ENCODE results near the gene CBLIF. TPM values are rescaled to one million over a fixed set of nuclear protein-coding genes. Genes with fewer than 3 reads are reported as not detected.

The CBLIF gene
- total and polyA plus RNA-seq, 2 of the 8 experiments (the other 6 are each of a cell fraction or from before 2014, with no cell fraction given): not detected

DNA sequence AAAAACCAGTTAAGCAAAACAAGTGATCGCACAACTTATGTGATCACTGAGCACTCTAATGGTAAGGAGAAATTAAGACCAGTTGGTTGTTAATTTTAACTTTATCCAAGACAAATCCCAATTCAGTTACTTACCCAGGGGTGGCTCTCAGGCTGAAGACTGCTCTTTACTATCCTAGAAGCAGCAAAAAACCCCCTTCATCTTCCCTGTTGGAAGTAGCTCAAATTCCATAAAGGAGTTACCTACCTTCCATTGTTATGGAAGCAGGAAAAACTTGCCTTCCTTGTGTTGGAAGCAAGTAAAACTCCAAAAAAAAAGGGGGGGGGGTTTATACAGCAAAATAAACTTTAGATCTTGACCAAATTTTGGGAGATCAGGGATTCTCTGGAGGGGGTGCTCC, 29.5 kb downstream of the CBLIF start:
- Histone ChIP-seq H2BK15ac (ENCODE audit: low read length) (no peak overlapping the region), H3K27ac (ENCODE audit: low read depth, low read length) (peak overlapping the region; percentile 82; the same call in 1 of the 2 replicates), H3K4ac (replicated peaks; ENCODE audit: insufficient read length, low read depth, low read length) (no peak overlapping the region), H2BK5ac (ENCODE audit: low read depth, low read length) (peak overlapping the region; percentile 64; the same call in 1 of the 2 replicates), H4K5ac (ENCODE audit: insufficient read length, low read depth, low read length) (no peak overlapping the region), H2AFZ (ENCODE audit: low read length) (no peak overlapping the region), H3K23me2 (ENCODE audit: low read depth, low read length) (no peaks in the 10 kb centered on the region; the same call in 1 of the 2 replicates), H2AK5ac (ENCODE audit: low read depth, low read length) (no peak overlapping the region), H3K23ac (ENCODE audit: insufficient read length) (no peak overlapping the region), H3K4me1 (replicated peaks in 1 of 4; ENCODE audit: control insufficient read depth in 3 of 4, insufficient read depth in 4 of 4, low read length in 3 of 4) (peaks cover 6 to 13% (median 9%) of the 10 kb centered on the region in 4 experiments; a peak in 6 of 7 replicates), H3K4me3 (ENCODE audit: extremely low read depth in 1 of 4, insufficient read depth in 2 of 4, low read depth in 3 of 4, low read length in 4 of 4) (peak overlapping the region; percentile 24 to 63 (median 36); a peak in 7 of 8 replicates), H3K79me1 (ENCODE audit: low read depth, low read length) (no peaks in the 10 kb centered on the region), H3K4me2 (ENCODE audit: insufficient read depth in 1 of 2, low read depth in 2 of 2, low read length in 2 of 2) (peak overlapping the region; percentile 61 to 78), H3K36me3 (ENCODE audit: control insufficient read depth in 2 of 4, insufficient read depth in 4 of 4, low read length in 3 of 4) (no peaks in the 10 kb centered on the region), H3K9me3 (ENCODE audit: insufficient read depth in 2 of 2, low read depth in 1 of 2, low read length in 1 of 2) (no peaks in the 10 kb centered on the region), H3K18ac (ENCODE audit: extremely low read depth, low read length) (no peak overlapping the region), H2BK120ac (replicated peaks; ENCODE audit: low read depth, low read length) (peak overlapping the region; percentile 84), H4K20me1 (replicated peaks in 1 of 2; ENCODE audit: control insufficient read depth in 1 of 2, insufficient read depth in 2 of 2, low read length in 2 of 2) (no peaks in the 10 kb centered on the region), H2BK12ac (ENCODE audit: low read depth, low read length) (0 out of 2 replicates have a peak overlapping the region, but pooled peaks have one; percentile 35), H3K9ac (replicated peaks in 1 of 4; ENCODE audit: extremely low read depth in 1 of 4, low read depth in 3 of 4, low read length in 3 of 4) (peak overlapping the region in 3 of 4 experiments; percentile 36 to 71 (median 36); a peak in 6 of 7 replicates), H3K27me3 (replicated peaks in 1 of 4; ENCODE audit: control insufficient read depth in 3 of 4, extremely low read depth in 1 of 4, insufficient read depth in 3 of 4, low read length in 3 of 4) (no peaks in the 10 kb centered on the region), H3K79me2 (ENCODE audit: control insufficient read depth in 1 of 2, insufficient read depth in 2 of 2, low read length in 2 of 2) (no peaks in the 10 kb centered on the region), H3K14ac (ENCODE audit: insufficient read length) (no peak overlapping the region), H3K56ac (replicated peaks; ENCODE audit: insufficient read length, low read depth, low read length) (no peak overlapping the region), H4K91ac (replicated peaks; ENCODE audit: insufficient read length, low read length) (no peak overlapping the region), H2BK20ac (ENCODE audit: low read length) (no peak overlapping the region), H4K8ac (ENCODE audit: extremely low read depth, insufficient read depth, low read length) (no peak overlapping the region)
- ChIA-PET POLR2A (ENCODE audit: partially characterized antibody) (interaction anchor here (0.6 kb wide), 1 partner anchor 33 kb away, joined by 3 read pairs; no protein-coding TSS in a partner anchor), CTCF (ENCODE audit: partially characterized antibody) (interaction anchor here (0.6 to 2.9 kb wide), 4 partner anchors 14 to 415 kb away, joined by 3 to 14 read pairs (median 4); partner anchors contain the start of gene STX3)
- TF ChIP-seq YY1 (IDR thresholded peaks at IDR 0.05; ENCODE audit: low read depth, low read length) (0 out of 2 replicates have a peak, but pooled peaks have one; percentile 32), SP1 (IDR thresholded peaks at IDR 0.05; ENCODE audit: low read depth, low read length) (peak; percentile 61), RBBP5 (IDR thresholded peaks at IDR 0.05; ENCODE audit: borderline replicate concordance, low read depth, low read length) (no peak), RXRA (IDR thresholded peaks at IDR 0.05; ENCODE audit: insufficient read depth, low read depth, low read length) (no peak), RNF2 (IDR thresholded peaks at IDR 0.05; ENCODE audit: borderline replicate concordance, low read depth, low read length, missing control alignments, poor library complexity, severe bottlenecking) (no peak), TBP (IDR thresholded peaks at IDR 0.05; ENCODE audit: low read depth, low read length) (0 out of 2 replicates have a peak, but pooled peaks have one; percentile 1)
- WGBS, 2 experiments (ENCODE audit: extremely low coverage in 1 of 2, insufficient coverage in 1 of 2, insufficient read length in 1 of 2, insufficient replicate concordance in 2 of 2, low coverage in 1 of 2, low lambda C conversion rate in 2 of 2, missing lambda C conversion rate in 1 of 2): 15% methylated on average over 1 of the region's 1 CpG; no CpG with 5 or more reads in 1 of the 2 experiments
- FAIRE-seq: peak; percentile 62
- DNase-seq (ENCODE audit: low read depth in 1 of 2, low spot score in 2 of 2): no peak

Measured in H1 (cell line).